Endothelial cell of umbilical vein (primary cell): ENCODE measurements around the gene UBN2. TPM values are rescaled to one million over a fixed set of nuclear protein-coding genes. Genes with fewer than 3 reads are reported as not detected.

ENCODE experiments used
- BruUV-seq: library from RNA; stranded (reverse); fragments of 400-500 nt; replicated peaks from 2 replicates; lab custom pipeline; 2021; lab: Mats Ljungman, UMichigan
- CTCF ChIA-PET: fragments of 300-600, 350-600 bp; sonication (Branson Sonifier 250); formaldehyde crosslinking; loops from one replicate; lab custom pipeline; 2021; ENCODE audit warnings: antibody characterized with exemption, inconsistent platforms; lab: Charles Lee
- POLR2A ChIA-PET: fragments of 300-600, 350-600 bp; sonication (Branson Sonifier 250); formaldehyde crosslinking; loops from one replicate; lab custom pipeline; 2021; ENCODE audit warnings: antibody characterized with exemption, inconsistent platforms; lab: Charles Lee
- DNase-seq: peaks from one replicate; pipeline ENCODE4 v3.0.0-alpha.2; 2011; ENCODE audit warnings: low read depth, low spot score
- FAIRE-seq: peaks from 2 replicates; lab custom pipeline; 2011; peaks lifted over from hg19 to GRCh38; lab: Jason Lieb, UNC
- H2AFZ ChIP-seq: 2 replicates; pipeline ENCODE4 v1.6.0; 2012; ENCODE audit warnings: low read depth, low read length, control low read depth, inconsistent platforms
- H3K27ac ChIP-seq: 2 replicates; pipeline ENCODE4 v1.5.1; 2011; ENCODE audit warnings: low read depth, mild to moderate bottlenecking, control low read depth, low read length, moderate library complexity; ENCODE audit not compliant: insufficient read depth
- H3K27me3 ChIP-seq, 2 experiments: 2 replicates each; pipeline versions ENCODE4 v1.6.0 to v1.6.1; 2011; ENCODE audit warnings: low read length in 2 of 2, mixed read lengths in 1 of 2; ENCODE audit not compliant: control insufficient read depth in 2 of 2, insufficient read depth in 2 of 2
- H3K36me3 ChIP-seq, 2 experiments: 2 replicates in 1 of 2; 3 replicates in 1 of 2; pipeline ENCODE4 v1.5.1; 2011; ENCODE audit warnings: low read length in 2 of 2, mild to moderate bottlenecking in 1 of 2, moderate library complexity in 1 of 2; ENCODE audit not compliant: control insufficient read depth in 2 of 2, insufficient read depth in 2 of 2; ENCODE audit errors: extremely low read depth in 1 of 2
- H3K4me1 ChIP-seq: 3 replicates; pipeline ENCODE4 v1.5.1; 2011; ENCODE audit warnings: mild to moderate bottlenecking, low read length; ENCODE audit not compliant: control insufficient read depth, insufficient read depth; ENCODE audit errors: extremely low read depth
- H3K4me2 ChIP-seq: 2 replicates; pipeline ENCODE4 v1.6.1; 2011; ENCODE audit warnings: low read length, control low read depth, mixed read lengths; ENCODE audit not compliant: insufficient read depth
- H3K4me3 ChIP-seq, 3 experiments: fragments of 200-600 bp in 1 of 3; sonication (generic), shearing (Covaris generic) in 1 of 3; replicated peaks in 1 of 3; 2 replicates each; pipeline ENCODE4 v1.5.1; 2011 to 2016; ENCODE audit warnings: control low read depth in 3 of 3, low read length in 3 of 3, mild to moderate bottlenecking in 2 of 3, inconsistent platforms in 1 of 3, low read depth in 1 of 3, moderate library complexity in 1 of 3; ENCODE audit not compliant: insufficient read depth in 1 of 3
- H3K79me2 ChIP-seq: 2 replicates; pipeline ENCODE4 v1.6.0; 2012; ENCODE audit warnings: low read length, inconsistent platforms; ENCODE audit not compliant: control insufficient read depth, insufficient read depth
- H3K9ac ChIP-seq: replicated peaks from 2 replicates; pipeline ENCODE3; 2011; ENCODE audit warnings: low read length, control low read depth; ENCODE audit not compliant: insufficient read depth; ENCODE audit errors: extremely low read depth
- H3K9me1 ChIP-seq: replicated peaks from 3 replicates; pipeline ENCODE4 v1.6.0; 2011; ENCODE audit warnings: mild to moderate bottlenecking, low read length; ENCODE audit not compliant: control insufficient read depth, insufficient read depth; ENCODE audit errors: extremely low read depth
- H3K9me3 ChIP-seq: replicated peaks from 2 replicates; pipeline ENCODE4 v1.5.1; 2012; ENCODE audit warnings: low read length, inconsistent platforms; ENCODE audit not compliant: control insufficient read depth, insufficient read depth
- H4K20me1 ChIP-seq: replicated peaks from 2 replicates; pipeline ENCODE3; 2011; ENCODE audit warnings: mild to moderate bottlenecking, low read length; ENCODE audit not compliant: control insufficient read depth, insufficient read depth; ENCODE audit errors: extremely low read depth
- EZH2 ChIP-seq: IDR thresholded peaks from 2 replicates; pipeline ENCODE4 v1.6.1; 2012; ENCODE audit warnings: borderline replicate concordance, low read depth, mild to moderate bottlenecking, moderate library complexity, low read length, inconsistent platforms; ENCODE audit not compliant: severe bottlenecking
- FOS ChIP-seq: IDR thresholded peaks from 2 replicates; pipeline ENCODE4 v1.6.1; 2011; ENCODE audit warnings: mild to moderate bottlenecking, low read length, moderate library complexity, borderline replicate concordance; ENCODE audit not compliant: insufficient read depth
- GATA2 ChIP-seq: IDR thresholded peaks from 2 replicates; pipeline ENCODE4 v1.7.0; 2011; ENCODE audit warnings: low read depth, mild to moderate bottlenecking, moderate library complexity, mixed read lengths, low read length; ENCODE audit not compliant: insufficient read length, insufficient read depth
- JUN ChIP-seq: IDR thresholded peaks from 2 replicates; pipeline ENCODE4 v1.6.1; 2011; ENCODE audit warnings: borderline replicate concordance, low read depth; ENCODE audit not compliant: insufficient read length, insufficient read depth
- MYC ChIP-seq: IDR thresholded peaks from one replicate; pipeline ENCODE4 v1.6.1; 2011; ENCODE audit warnings: mild to moderate bottlenecking, low read depth, low read length
- POLR2A ChIP-seq: IDR thresholded peaks from 2 replicates; pipeline ENCODE4 v1.6.1; 2012; ENCODE audit warnings: low read depth, mild to moderate bottlenecking, control low read depth, low read length
- POLR2AphosphoS5 ChIP-seq: IDR thresholded peaks from 2 replicates; pipeline ENCODE4 v1.6.1; 2012; ENCODE audit warnings: low read depth, mild to moderate bottlenecking, control low read depth, low read length, moderate library complexity; ENCODE audit not compliant: insufficient read depth
- dilution Hi-C: fragments of 300-500 bp; cut with MboI; formaldehyde crosslinking; loops from one replicate; pipeline ENCODE4 v1.15.0; 2019; ENCODE audit warnings: low sequenced_read_pairs; ENCODE audit not compliant: extremely low pct_ligation_motif_present
- intact Hi-C: fragments of 100-400 bp; cut with micrococcal nuclease; formaldehyde crosslinking; loops from one replicate; pipeline ENCODE4 v1.10.0; 2022
- polyA plus RNA-seq, 4 experiments: library from polyadenylated mRNA; depleted of rRNA in 3 of 4; stranded (reverse) in 3 of 4; unstranded in 1 of 4; fragments of >200 nt; gene quantifications; 2 replicates each; pipeline versions ENCODE4 v1.2.1 to v1.2.3, GENCODE V29; 2011 to 2012; ENCODE audit warnings: missing spikeins in 1 of 4
- total RNA-seq: library from RNA; stranded (reverse); gene quantifications from 2 replicates; pipeline ENCODE4 v1.2.3, GENCODE V29; 2021
- TF ChIP-seq, protein P1 (sequence below), 2 donors: IDR thresholded peaks; 1 replicate in 1 of 2; 2 replicates in 1 of 2; pipeline ENCODE4 v1.5.1; 2011; ENCODE audit warnings: low read length in 2 of 2, mild to moderate bottlenecking in 2 of 2, moderate library complexity in 2 of 2, control low read depth in 1 of 2, inconsistent platforms in 1 of 2, low read depth in 1 of 2; ENCODE audit not compliant: insufficient read depth in 1 of 2; ENCODE audit errors: extremely low read depth in 1 of 2
- TF ChIP-seq, protein P2 (sequence below): IDR thresholded peaks from 2 replicates; pipeline ENCODE4 v1.6.1; 2011; ENCODE audit not compliant: insufficient read depth, insufficient read length

Gene UBN2
- total and polyA plus RNA-seq, 2 donors (not counting 3 experiments of a cell fraction or from before 2014, with no cell fraction given) = 2.2 to 14.2 TPM

DNA sequence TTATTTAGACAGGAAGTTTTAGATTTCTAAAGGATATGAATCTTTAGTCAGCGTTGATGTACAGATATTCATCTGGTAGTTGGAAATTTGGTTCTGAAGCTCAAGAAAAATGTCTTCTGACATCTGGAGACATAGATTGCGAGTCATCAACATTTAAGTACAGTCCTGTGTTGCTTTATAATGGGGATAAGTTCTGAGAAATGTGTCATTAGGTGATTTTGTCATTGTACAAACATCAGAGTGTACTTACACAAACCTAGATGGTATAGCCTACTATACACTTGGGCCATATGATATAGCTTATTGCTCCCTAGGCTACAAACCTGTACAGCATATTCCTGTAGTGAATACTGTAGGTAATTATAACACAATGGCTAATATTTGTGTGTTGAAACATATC, 49.6 kb upstream of the UBN2 start:
- Histone ChIP-seq H3K27ac (no peak overlapping the region), H3K9me3 (no peaks in the 10 kb centered on the region), H3K9me1 (no peaks in the 10 kb centered on the region), H3K4me3 (no peak overlapping the region), H3K4me1 (peaks cover 9% of the 10 kb centered on the region), H3K27me3 (no peaks in the 10 kb centered on the region), H4K20me1 (no peaks in the 10 kb centered on the region), H3K4me2 (peak overlapping the region; percentile 51), H2AFZ (no peak overlapping the region), H3K36me3 (peaks cover 0 to 2% of the 10 kb centered on the region in 2 experiments), H3K9ac (no peak overlapping the region), H3K79me2 (no peaks in the 10 kb centered on the region)
- POLR2A ChIA-PET = no interaction called here
- DNase-seq (peak; percentile 6), FAIRE-seq (peak; percentile 4)
- dilution Hi-C loops (no loop called here), intact Hi-C loops (no loop called here)
- CTCF ChIA-PET = interaction anchor here (0.8 to 1.7 kb wide), 3 partner anchors 11 to 63 kb away, joined by 3 to 5 read pairs (median 4); no protein-coding TSS in a partner anchor
- BruUV-seq = no TSS peak
- TF ChIP-seq EZH2 (no peak), POLR2A (no peak), JUN (no peak), POLR2AphosphoS5 (no peak), FOS (peak; percentile 9), MYC (no peak), GATA2 (peak; percentile 8)
- TF ChIP-seq, protein P1, sequence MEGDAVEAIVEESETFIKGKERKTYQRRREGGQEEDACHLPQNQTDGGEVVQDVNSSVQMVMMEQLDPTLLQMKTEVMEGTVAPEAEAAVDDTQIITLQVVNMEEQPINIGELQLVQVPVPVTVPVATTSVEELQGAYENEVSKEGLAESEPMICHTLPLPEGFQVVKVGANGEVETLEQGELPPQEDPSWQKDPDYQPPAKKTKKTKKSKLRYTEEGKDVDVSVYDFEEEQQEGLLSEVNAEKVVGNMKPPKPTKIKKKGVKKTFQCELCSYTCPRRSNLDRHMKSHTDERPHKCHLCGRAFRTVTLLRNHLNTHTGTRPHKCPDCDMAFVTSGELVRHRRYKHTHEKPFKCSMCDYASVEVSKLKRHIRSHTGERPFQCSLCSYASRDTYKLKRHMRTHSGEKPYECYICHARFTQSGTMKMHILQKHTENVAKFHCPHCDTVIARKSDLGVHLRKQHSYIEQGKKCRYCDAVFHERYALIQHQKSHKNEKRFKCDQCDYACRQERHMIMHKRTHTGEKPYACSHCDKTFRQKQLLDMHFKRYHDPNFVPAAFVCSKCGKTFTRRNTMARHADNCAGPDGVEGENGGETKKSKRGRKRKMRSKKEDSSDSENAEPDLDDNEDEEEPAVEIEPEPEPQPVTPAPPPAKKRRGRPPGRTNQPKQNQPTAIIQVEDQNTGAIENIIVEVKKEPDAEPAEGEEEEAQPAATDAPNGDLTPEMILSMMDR (IDR thresholded peaks at IDR 0.05; ENCODE audit: extremely low read depth in 1 of 2, insufficient read depth in 1 of 2, low read depth in 1 of 2, low read length in 2 of 2) = no peak
- TF ChIP-seq, protein P2, sequence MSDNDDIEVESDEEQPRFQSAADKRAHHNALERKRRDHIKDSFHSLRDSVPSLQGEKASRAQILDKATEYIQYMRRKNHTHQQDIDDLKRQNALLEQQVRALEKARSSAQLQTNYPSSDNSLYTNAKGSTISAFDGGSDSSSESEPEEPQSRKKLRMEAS = no peak
